WI38 (cell line): ENCODE data around the gene PTGR3.

Source experiments
- H3K4me3 ChIP-seq: 2 replicates; pipeline ENCODE4 v1.5.1; 2011; ENCODE audit warnings: low read depth, mild to moderate bottlenecking, control low read depth, low read length
- TF ChIP-seq, protein P1 (sequence below): IDR thresholded peaks from 2 replicates; pipeline ENCODE4 v1.5.1; 2012; ENCODE audit warnings: low read depth, mild to moderate bottlenecking, control low read depth, low read length

The PTGR3 gene

DNA sequence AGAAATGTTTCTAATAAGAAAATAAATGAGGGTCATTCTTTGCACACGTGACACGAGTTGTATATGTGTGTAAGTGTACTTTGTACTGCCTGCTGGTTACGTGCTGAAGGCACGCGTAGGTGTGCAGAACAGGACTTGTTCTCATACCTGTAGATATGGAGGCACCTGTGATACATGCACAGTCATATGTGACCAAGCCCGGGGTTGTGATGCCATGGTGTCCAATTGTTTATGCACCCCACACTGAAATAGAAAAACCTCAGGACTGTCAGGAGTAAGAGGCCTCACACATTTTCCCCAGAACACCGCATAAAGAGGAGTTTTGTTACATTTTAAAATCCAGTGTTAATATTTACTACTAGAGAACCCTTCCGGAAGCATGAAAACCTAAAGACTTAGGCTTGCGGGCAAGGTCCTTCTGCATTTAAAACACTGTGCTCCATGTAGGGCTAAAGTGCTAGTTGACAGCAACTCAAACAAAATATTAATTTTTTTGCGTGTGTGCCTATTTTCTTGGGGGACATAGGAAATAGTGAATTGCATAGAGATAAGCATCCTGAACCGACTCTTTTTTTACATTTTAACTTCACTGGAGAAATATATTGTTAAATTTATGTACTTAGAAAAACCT, 10.9 kb upstream of the PTGR3 start:
- no peak overlapping the region for H3K4me3 ChIP-seq
- TF ChIP-seq, protein P1, sequence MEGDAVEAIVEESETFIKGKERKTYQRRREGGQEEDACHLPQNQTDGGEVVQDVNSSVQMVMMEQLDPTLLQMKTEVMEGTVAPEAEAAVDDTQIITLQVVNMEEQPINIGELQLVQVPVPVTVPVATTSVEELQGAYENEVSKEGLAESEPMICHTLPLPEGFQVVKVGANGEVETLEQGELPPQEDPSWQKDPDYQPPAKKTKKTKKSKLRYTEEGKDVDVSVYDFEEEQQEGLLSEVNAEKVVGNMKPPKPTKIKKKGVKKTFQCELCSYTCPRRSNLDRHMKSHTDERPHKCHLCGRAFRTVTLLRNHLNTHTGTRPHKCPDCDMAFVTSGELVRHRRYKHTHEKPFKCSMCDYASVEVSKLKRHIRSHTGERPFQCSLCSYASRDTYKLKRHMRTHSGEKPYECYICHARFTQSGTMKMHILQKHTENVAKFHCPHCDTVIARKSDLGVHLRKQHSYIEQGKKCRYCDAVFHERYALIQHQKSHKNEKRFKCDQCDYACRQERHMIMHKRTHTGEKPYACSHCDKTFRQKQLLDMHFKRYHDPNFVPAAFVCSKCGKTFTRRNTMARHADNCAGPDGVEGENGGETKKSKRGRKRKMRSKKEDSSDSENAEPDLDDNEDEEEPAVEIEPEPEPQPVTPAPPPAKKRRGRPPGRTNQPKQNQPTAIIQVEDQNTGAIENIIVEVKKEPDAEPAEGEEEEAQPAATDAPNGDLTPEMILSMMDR = no peak

DNA sequence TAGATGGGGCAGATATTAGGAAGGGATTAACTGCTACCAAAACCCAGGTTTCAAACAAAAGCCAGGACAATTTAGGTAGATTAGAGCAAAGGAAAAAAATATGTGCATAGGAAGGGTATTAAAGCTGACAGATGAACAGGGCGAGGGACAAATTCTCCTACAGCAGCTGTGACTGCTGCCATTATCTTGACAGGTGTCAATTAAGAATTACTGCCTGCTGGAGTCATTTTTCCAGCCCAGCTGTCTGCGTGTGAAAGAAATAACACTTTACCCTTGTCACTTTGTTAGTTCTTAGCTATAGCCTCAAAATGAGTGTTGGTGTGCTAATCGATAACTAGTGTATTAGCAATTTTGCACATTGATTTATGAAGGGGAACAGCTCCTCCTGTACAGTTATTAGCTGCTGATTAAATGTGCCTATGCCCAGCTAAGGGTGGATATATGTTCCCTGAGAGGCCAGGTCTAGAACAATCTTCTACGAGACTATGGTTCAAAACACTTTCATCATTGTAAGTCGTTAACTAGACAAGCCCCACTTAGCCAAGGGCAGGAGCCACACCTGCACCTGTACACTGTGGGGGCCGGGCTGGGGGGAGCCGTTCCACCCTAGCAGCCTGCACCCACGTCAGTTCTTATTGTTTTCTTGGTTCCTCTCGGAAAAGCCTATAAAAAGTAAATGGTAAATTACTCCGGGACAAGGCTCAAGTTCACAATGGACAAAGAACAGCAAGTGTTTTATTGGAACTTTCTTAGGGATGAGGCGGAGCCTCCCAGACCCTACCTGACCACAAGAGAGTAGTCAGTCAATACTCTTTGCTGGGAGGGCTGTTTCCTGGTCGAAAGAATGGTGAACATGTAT, 9.4 kb upstream of the PTGR3 start:
- TF ChIP-seq, protein P1 = no peak
- H3K4me3 ChIP-seq = no peak overlapping the region

DNA sequence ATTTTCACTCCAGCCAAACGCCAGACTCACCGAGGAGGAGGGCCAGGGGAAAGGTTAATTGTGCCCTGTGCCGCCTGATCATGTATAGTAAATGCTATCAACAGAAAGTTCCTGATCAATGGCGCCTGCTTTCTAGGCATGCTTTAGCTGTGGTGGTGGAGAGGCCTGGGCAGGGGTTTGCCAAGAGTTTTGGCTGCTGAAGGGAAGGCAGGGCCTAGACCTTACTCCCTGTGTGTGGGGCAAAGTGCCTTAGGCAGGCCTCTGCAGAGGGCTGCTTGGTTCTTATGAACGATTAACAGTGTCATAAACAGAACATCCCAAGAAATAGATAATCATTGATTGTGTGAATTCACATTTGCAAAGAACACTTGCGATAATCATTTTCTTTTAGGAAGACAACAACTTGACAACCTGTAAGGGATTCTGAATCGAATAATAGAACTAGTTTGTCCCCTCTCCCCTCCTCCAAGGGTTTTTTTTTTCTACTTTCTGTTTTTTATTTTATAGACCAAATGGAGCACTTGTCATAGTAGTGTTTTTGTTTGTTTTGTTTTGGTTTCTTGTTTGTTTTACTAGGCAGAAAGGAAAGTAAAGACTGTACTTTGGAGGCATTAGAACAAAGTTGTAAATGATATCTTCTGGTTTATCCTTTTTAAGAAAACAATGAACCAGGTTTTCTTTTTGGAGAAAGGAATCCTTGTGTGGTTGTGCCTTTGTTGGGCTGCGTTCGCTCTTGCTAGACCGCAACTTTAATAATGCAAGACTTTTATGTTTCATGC, 8.2 kb upstream of the PTGR3 start:
- H3K4me3 ChIP-seq = no peak overlapping the region
- TF ChIP-seq, protein P1 = no peak

DNA sequence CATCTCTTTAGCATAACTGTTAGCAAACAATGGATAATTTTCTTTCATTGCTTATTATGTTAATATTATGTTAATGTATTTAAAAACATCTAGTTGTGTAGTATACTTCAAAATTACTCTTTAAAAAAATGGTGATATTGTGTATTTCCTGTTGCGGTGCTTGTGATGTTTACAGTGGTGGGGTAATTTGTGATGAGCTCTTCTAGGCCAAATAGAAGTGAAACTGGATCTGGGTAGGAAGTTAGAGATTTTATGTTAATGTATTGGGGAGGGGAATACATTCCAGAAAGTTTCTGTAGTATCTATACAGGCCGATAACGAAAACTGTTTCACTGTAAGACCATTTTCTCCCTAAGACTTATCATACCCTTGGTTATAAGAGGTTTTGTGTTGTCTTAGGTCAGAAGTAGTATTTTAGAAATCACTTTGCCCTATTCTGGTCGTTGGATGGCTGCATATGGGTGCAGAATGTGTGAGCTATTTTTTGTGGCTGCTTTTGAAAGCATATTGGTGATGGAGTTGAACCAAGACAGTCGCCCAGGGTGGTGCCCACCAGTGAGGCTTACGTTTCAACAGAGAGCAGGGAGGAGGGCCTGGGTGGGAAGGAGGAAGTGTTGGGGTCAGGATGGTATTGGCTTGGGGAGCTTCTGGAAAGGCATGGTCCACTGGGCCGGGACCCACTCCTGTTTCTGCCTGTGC, 7.4 kb upstream of the PTGR3 start:
- no peak overlapping the region for H3K4me3 ChIP-seq
- TF ChIP-seq, protein P1 = no peak

DNA sequence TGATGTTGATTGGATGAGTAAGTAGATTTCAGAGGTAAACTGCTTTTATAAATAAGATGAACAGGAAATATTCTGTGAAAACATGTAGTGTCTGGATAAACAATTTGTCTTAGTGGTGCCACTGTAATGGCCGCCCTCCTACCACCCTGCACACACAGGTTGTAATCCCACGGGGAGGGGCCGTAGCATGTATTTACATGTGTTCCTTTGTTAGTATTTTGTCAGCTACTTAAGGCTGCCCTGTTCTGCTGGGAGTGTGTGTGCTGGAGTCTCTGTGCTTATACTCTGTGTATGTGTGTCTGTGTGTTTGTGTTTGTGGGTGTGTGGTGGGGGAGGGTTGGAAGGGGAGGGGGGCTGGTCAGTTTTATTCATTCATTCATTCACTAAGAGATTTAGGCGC, 6.7 kb upstream of the PTGR3 start:
- H3K4me3 ChIP-seq = no peak overlapping the region
- TF ChIP-seq, protein P1 = no peak

DNA sequence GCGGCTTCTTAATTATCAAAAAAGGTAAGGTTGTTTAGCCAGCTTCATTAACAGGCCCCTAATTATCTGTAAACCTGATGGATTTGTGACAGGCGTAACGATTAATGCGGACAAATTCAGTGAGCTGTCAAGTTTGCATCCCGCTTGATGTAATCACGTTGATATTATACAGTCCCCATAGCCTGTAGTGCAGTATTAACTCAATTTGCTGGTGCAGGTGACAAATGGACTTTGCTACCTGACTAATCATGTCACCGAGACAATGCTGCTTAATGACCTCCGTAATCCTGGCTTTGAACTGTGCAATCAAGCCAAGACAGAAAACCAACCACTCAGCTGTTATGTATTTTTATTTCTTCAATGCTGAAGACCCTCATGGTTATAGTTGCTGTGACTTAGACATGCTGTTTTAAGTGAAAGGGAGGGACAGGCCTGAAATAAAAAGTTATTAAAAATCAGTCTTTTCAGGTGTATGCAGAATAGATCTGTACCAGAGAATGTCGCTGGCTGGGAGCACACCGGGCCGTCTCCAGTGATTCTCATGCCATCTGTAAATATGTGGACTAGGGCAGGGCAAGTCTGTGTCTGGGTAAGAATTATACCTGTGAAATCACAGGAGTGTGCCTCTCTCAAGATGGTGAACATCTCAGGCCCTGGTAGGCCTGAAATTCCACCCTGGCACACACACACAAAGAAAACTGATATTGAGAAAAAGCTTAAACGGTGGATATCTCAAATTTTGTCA, 6.0 kb upstream of the PTGR3 start:
- TF ChIP-seq, protein P1 = no peak
- H3K4me3 ChIP-seq = no peak overlapping the region
